Bone marrow (tissue), 2 donors: ENCODE measurements around the gene FCRL5.
A peak's percentile ranks its signal among the peaks of the same experiment; 100 is the strongest.
"Not testable (repeated sequence)": the region's sequence is repeated elsewhere in the genome, so short reads cannot be mapped to it uniquely, and the experiment has no call there.

Experiments
- DNase-seq, 2 donors: peaks; one replicate each; lab custom pipeline; 2025; lab: John Stamatoyannopoulos, UW

FCRL5 gene

DNA sequence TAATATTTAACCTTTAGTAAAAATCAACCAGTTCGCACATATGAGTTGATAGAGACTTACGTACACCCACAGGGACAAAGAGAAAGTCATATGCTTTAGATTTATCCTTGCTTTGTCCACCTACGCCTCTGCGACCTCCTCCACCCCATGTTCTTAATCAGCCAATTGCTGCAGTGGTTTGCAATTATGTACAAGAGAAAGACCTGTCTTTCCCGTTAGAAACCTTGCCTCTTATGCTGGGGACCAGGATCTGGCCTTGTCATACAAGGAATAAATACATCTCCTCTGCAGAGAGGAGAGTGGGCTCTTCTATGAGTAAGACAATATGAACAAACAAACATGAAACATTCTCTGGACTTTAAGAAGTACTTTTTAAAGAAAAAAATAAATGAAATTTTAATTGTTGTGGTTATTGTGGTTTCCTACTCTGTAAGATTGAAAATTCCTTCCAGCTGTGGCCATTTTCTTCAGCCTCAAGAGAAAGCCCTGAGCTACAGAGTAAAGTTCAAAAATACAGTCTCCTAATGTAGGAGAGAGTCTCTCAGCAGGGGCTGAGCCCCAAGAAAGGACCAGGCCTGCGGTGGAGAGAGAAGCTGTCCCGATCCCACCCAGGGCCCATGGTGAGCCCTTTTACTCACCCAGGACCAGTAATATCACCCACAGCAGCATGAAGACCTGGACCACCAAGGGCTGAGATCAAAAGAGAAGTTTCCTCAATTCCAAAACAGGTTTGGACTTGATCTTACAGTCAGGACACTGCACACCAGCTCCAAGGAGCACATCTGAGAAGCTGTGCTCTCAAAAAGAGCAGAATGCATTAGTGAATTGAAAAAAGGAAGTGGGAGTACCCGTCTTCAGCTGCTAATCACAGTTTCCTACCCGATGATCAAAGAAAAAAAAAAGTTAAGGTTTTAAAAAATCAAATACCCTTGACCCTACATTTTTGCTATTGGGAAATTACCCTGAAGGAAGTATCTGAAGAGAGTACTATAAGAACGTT, at the start of gene FCRL5:
Gene FCRL5 (minus strand): TSS at position 822 of the 1,000 bp plus-strand sequence. CDS start 153 bp downstream, at position 669.
- DNase-seq = no peak

- no peak for DNase-seq
These were observed 47.9 kb upstream of the FCRL5 start for GRCh38 chr1:157600236-157600635.

- no peak for DNase-seq
These were observed 45.8 kb upstream of the FCRL5 start, which contains the start of gene FCRL4 for GRCh38 chr1:157597959-157598667. Gene FCRL4 (minus strand): TSS chr1:157598085. CDS start chr1:157597944, 141 bp downstream.

DNA sequence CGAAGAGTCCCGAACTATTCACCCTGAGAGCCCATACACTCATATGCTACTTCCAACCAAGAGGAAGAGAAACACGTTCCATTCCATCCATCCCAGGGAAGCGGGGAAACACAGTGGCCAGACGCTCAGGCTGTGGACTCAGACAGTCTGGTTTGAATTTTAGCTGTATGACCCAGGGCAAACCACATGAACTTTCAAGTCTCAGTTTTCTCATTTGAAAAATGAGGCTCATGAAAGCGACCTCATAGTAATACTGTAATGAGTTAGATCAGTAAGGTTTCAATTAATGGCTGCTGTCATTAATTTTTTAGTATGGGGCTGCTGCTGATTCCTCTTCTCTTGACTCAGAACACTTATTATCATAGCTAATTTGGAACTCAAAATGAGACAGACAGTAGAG, 44.1 kb upstream of the FCRL5 start:
- no peak for DNase-seq

DNA sequence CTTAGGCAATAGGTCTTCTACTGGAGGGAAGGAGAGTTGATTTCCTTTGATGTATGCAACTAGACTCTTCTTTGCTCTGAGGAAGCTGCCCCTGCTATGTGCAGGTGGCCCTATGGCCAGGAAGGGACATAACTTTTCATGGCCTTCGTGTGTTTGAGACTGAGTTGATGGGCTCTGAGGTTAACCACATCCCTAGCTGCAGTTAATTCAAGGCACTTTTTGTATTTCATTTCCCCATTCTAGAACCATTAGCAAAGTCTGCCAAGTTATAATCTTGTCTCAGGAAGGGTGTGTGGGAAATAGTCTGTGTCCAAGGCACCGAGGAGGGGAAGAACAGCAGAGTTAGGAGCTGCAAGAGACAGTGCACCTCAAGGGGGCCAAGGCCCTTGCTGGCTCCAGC, 43.0 kb upstream of the FCRL5 start:
- no peak for DNase-seq

GRCh38 chr1:157585984-157586383, 33.7 kb upstream of the FCRL5 start:
- DNase-seq = no peak

- no peak for DNase-seq
These were observed 32.2 kb upstream of the FCRL5 start for GRCh38 chr1:157584503-157584902.

DNA sequence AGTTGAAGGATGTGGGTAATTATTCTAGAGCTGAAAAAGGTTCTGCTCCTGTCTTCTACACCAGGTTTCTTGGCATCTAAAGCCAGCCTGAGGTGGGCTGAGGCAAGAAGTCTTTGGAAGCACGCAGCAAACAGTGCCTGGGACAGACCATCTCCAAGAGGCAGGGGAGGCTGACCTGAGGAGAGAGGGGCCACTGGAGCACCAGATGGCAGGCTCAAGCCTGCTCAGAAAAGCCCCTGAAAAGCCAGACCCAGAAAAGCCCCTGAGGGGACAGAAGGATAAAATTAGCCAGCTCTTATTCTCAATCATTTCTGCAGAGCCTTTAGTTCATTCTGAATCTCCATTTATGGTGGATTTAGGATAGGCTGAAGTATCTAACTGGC, 28.5 kb upstream of the FCRL5 start:
- DNase-seq = no peak

DNA sequence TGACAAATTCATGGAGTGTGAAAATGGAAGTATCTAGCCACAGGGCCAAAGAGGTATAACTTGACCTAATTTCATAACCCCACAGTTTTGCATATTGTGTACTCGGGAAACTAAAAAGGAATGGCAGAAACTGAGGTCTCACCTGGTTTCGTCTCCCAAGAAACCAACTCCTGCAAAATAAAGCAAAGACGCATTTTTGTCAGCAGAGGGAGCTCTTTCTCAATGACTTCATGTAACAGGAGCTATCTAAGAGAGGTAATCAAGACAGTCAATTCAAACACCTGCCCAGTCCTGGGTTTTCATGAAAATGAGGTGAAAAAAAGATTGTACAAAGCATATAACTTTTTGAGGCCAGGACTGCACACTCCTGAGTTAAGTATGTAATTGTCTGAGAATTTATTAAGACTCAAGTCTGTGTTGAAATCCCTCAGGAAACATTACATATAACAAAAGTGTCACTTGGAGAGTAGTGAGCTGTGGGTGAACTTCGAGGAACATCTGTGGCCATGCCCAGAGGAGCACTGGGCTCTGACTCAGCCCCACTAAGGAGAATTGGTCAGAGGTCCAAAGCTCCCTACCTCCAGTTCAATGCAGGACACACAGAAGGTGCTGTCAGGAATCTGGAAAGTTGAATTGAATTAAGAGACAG, 28.0 kb upstream of the FCRL5 start:
- DNase-seq = peak in 1 of 2 donors; percentile 35

DNA sequence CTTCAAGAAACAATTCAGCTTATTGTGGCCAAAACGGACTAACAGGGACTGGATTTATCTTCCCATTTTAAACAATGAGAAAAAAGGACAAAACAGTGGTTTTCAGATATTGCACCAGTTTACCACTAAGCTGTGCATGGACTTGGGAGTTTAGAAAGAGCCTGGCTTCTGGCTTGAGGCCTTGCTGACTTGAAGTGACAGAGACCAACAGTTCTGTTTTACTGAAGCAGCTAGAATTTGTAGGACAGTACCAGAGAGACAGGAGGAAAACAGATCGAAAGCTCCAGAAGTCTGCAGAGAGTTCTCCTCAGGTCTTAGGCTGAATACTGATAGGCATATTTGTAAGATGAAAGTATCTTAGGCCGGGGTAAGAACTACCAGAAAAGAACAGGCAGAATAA, 25.1 kb upstream of the FCRL5 start:
- no peak for DNase-seq

DNA sequence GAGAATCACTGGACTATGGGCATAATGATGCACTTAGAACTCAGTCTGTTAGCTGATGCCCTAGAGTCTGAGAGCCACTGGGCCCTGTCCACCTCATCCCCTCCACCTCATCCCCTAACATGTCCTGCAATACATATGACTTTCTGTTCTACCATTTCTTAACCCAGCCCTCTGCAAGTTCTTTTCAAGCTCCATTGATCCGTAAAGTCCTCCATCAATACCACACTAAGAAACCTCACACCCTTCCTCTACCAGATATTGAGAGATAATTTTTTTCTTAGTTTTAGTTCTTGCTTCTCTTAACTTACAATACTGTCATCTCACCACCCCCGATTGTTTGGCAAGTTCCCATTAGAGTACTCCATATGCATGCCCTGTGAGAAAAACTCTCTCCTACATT, 23.4 kb upstream of the FCRL5 start:
- no peak for DNase-seq

- no peak for DNase-seq
These were observed 22.5 kb upstream of the FCRL5 start for GRCh38 chr1:157574836-157575235.

- DNase-seq = peak in 1 of 2 donors; percentile 59
These were observed 14.4 kb upstream of the FCRL5 start for GRCh38 chr1:157566484-157567300.

DNA sequence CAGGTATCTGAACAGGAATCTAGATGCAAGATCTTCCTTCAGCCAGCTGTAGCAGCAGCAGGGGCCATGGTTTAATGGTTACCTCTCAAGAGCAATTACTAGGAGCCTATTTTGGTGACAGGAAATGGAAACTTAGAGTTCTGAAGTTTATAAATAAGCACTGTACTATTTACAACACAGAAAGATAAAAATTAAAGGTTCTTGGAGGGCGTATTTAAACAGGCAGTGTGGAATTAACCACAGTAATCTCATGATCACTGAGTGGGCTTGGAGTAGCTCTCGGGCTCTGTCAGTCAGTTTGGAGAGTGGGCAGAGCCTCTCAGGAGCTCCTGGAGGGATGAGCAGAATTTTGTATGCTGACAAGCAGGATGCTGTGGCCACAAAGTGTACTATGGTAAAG, 10.2 kb upstream of the FCRL5 start:
- DNase-seq = no peak

GRCh38 chr1:157558119-157558518, 5.8 kb upstream of the FCRL5 start:
- no peak for DNase-seq

DNA sequence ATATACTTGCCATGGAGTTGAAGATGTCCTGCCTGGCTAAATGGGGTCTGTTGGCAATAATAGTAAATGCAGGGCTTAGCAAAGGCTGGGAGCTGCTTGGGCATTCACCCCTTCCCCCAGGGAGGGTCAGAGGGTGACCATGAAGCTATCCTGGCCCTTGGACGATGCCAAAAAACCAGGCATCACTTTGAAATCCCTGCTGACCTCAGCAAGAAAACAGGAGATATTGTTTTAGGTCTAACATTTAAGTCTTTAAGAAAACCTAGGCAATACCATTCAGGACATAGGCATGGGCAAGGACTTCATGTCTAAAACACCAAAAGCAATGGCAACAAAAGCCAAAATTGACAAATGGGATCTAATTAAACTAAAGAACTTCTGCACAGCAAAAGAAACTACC, 4.2 kb downstream of the FCRL5 start:
- not testable (repeated sequence) for DNase-seq

GRCh38 chr1:157542676-157543075, 9.6 kb downstream of the FCRL5 start:
- DNase-seq = no peak

- DNase-seq = no peak
These were observed 11.5 kb downstream of the FCRL5 start for GRCh38 chr1:157540852-157541251.

DNA sequence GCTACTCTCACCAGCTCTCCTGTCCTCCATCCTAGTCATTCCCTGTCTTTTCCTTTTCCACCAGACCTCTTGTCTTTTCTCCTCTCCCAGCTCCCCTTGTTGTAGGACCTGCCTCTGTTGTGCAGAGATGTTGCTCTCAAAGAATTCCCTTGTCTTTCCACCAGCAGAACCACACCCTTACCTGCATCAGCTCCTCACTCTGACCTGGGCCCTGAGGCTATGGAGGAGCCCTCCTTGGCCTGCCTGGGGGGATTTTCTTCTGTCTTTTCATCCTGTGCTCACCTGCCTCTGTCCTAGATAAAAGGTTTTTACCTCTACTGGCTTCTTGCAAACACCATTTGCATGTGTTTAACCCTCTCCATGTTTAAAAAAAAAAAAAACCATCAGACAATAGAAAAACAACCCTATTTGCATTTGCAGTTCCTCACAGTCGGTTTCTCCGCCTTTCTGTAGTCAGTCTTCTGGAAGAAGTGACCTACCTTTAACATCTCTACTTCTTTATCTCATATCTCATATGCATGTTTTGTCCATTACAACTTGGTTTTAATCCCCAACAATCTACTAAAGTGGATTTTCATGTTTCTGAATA, 12.1 kb downstream of the FCRL5 start:
- no peak for DNase-seq

DNA sequence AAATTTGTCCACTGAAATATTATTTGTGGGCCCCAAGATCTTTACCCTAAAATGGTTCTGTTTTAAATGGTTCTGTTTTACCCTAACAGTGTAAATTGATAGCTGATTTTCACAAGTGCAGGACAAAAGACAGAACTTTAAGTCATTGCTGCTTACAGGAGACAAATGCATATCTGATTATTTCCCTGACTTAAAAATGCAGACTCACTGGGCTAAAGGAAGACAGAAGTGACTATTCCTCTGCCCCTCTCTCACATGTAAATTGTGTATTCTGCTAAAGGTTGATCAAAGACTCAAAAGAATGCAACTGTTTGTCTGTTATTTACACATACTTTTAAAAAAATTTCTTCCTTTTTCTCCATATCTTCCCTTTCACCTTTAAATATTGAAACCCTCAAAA, 12.7 kb downstream of the FCRL5 start:
- DNase-seq = no peak

GRCh38 chr1:157532569-157532968, 19.7 kb downstream of the FCRL5 start:
- no peak for DNase-seq
